OCI-LY7 (cell line): ENCODE data around the gene DNM3.

Experiments
- EZH2phosphoT487 ChIP-seq: fragments of 200-600 bp; sonication (generic); IDR thresholded peaks from 2 replicates; pipeline ENCODE4 v1.6.1; 2018; ENCODE audit warnings: low read depth, borderline replicate concordance, mild to moderate bottlenecking, mixed run types, antibody characterized with exemption, low read length, moderate library complexity, mixed read lengths
- TF ChIP-seq, protein P1 (sequence below): fragments of 200-600 bp; sonication (generic); conservative IDR thresholded peaks from 2 replicates; pipeline ENCODE4 v1.5.1; 2014; ENCODE audit warnings: mild to moderate bottlenecking, antibody characterized with exemption, low read length, moderate library complexity, mixed read lengths

DNA sequence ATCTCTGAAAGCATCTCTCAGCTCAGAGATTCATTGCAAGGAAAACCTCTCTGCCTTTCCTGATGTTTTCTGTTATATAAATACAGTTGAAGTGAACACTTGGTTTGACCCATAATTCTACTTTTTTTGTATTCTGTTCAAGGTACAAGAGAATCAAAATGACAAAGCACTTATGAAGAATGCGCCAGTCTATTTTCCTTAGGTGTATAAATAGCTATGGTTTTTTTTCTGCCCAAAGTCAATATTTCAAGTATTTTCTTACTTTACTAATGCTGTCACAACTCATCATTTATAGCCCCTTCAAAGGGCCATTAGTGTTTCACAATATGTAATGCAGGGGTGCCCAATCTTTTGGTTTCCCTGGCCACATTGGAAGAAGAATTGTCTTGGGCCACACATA is 436.7 kb downstream of the DNM3 start:
- TF ChIP-seq, protein P1, sequence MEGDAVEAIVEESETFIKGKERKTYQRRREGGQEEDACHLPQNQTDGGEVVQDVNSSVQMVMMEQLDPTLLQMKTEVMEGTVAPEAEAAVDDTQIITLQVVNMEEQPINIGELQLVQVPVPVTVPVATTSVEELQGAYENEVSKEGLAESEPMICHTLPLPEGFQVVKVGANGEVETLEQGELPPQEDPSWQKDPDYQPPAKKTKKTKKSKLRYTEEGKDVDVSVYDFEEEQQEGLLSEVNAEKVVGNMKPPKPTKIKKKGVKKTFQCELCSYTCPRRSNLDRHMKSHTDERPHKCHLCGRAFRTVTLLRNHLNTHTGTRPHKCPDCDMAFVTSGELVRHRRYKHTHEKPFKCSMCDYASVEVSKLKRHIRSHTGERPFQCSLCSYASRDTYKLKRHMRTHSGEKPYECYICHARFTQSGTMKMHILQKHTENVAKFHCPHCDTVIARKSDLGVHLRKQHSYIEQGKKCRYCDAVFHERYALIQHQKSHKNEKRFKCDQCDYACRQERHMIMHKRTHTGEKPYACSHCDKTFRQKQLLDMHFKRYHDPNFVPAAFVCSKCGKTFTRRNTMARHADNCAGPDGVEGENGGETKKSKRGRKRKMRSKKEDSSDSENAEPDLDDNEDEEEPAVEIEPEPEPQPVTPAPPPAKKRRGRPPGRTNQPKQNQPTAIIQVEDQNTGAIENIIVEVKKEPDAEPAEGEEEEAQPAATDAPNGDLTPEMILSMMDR: no peak
- TF ChIP-seq EZH2phosphoT487: no peak
